ENCODE results near the gene NLRC3.

DNA sequence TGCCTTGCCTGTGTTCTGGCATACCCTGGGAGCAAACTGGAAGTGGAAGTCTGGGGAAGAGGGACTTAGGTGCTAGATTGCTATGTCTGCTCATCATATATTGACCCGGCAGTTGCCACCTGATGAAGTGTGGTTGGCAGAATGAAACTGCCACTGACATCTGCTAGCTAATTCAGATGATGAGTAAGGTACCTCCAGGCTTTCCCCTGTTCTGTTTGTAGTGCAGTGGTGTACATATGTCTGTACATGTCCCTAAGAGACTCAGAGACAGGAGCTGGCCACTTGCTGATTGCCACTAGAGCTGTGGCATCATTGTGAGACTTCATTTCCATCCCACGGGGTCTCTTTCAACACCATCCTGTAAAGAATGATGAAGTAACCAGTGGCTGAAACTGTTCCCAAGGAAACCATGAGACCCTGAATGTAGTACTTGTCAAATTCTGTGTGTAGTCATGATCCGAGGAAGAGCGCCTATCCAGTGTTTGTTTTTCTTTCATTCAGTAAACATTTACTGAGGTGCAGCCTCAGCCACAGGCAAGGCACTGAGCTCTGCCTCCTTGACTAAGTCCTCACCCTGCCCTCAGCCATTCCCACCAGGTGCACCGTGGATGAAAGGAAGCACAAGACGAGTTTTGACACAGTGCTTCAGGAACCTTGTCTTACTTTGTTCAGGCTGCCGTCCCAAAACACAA is 63.2 kb downstream of the NLRC3 start:
- TF ChIP-seq POLR2A (IDR thresholded peaks at IDR 0.05; ENCODE audit: low read length), result no peak
- TF ChIP-seq GATA1 (IDR thresholded peaks at IDR 0.05; ENCODE audit: low read depth, low read length), result no peak

Measured in erythroblast (primary cell).